Fibroblast of villous mesenchyme (primary cell): Measurements from ENCODE around the gene OR2T5. TPM values are rescaled to one million over a fixed set of nuclear protein-coding genes. Genes with fewer than 3 reads are reported as not detected.
"Not testable (repeated sequence)": the region's sequence is repeated elsewhere in the genome, so short reads cannot be mapped to it uniquely, and the experiment has no call there.

Experiments used
- DNase-seq: peaks from one replicate; pipeline ENCODE4 v3.0.0-alpha.2; 2010; ENCODE audit warnings: low read depth
- H3K4me3 ChIP-seq: 2 replicates; pipeline ENCODE4 v1.5.1; 2011; ENCODE audit warnings: low read depth, mild to moderate bottlenecking, low read length
- total RNA-seq: library from RNA; depleted of rRNA; stranded (reverse); fragments of >200 nt; gene quantifications from 2 replicates; pipeline ENCODE4 v1.2.3, GENCODE V29; 2012
- TF ChIP-seq, protein P1 (sequence below): IDR thresholded peaks from 2 replicates; pipeline ENCODE4 v1.5.1; 2012; ENCODE audit warnings: low read depth, mild to moderate bottlenecking, low read length; ENCODE audit not compliant: insufficient read depth

The OR2T5 gene
- total RNA-seq, 1 donor = not detected

GRCh38 chr1:248471154-248471553 is 17.2 kb upstream of the OR2T5 start:
- TF ChIP-seq, protein P1, sequence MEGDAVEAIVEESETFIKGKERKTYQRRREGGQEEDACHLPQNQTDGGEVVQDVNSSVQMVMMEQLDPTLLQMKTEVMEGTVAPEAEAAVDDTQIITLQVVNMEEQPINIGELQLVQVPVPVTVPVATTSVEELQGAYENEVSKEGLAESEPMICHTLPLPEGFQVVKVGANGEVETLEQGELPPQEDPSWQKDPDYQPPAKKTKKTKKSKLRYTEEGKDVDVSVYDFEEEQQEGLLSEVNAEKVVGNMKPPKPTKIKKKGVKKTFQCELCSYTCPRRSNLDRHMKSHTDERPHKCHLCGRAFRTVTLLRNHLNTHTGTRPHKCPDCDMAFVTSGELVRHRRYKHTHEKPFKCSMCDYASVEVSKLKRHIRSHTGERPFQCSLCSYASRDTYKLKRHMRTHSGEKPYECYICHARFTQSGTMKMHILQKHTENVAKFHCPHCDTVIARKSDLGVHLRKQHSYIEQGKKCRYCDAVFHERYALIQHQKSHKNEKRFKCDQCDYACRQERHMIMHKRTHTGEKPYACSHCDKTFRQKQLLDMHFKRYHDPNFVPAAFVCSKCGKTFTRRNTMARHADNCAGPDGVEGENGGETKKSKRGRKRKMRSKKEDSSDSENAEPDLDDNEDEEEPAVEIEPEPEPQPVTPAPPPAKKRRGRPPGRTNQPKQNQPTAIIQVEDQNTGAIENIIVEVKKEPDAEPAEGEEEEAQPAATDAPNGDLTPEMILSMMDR = no peak
- H3K4me3 ChIP-seq = no peak overlapping the region
- no peak for DNase-seq

GRCh38 chr1:248472111-248472510 is 16.3 kb upstream of the OR2T5 start:
- not testable (repeated sequence) for H3K4me3 ChIP-seq, DNase-seq

GRCh38 chr1:248473051-248473450 is 15.3 kb upstream of the OR2T5 start, which contains the start of gene OR2T3:
OR2T3 (plus strand) TSS chr1:248473351; CDS start chr1:248473351, 0 bp downstream.
- H3K4me3 ChIP-seq, DNase-seq: not testable (repeated sequence)

DNA sequence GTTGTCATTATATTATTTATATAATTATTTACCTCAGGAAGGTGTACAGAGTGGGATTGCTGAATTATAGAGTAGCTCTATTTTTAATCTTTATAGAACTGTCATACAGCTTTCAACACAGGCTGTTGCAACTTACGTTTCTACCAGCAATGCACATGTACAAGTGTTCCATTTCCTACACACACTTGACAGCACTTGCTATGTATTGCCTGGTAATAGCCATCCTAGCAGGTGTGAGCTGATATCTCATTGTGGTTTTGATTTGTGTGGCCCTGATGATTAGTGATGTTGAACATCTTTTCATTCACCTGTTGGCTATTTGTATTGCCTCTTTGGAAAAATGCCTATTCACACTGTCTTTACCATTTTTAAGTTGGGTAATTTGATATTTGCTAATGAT is 12.7 kb upstream of the OR2T5 start:
- DNase-seq, H3K4me3 ChIP-seq: not testable (repeated sequence)

DNA sequence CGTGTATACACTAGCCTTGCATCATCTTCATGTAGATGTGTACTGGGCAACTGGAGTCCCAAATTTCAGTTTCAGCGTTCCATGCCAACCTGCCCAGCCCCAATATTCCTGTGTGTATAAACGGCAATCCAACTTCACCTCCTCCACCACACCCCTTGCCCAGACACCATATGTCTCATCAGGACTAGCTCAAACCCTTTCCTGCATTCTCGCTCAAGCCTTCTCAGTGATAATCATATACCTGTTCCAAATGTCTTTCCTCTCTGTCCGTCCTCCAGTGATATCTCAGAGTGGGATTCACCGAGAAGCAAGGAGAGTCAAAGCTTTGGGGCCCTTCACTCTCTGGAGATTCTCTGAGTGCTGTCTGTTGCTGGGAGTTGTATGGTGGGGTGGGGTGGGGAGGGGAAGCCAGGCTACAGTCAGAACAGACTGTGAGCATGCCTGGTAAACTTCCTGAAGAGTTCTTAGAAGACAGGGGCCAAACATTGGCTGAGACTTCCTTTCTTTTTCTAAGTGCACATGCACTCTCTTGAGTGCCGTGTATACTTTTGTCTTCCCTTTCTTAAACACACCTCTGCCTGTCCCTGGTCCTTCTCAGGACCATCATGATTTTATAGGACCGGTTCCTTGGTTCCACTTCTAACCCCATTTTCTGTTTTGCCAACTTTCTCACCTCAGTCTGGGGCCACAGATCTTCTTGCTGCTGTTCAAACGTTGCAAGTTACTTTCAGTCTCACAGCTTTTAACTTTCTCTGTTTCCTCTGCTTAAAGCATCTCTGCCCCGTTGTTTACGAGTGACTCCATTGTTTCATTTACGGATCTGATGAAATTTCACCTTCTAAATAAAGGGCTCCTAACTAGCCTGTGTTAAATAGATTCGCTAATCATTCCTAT is 6.5 kb upstream of the OR2T5 start:
- H3K4me3 ChIP-seq, DNase-seq: not testable (repeated sequence)

DNA sequence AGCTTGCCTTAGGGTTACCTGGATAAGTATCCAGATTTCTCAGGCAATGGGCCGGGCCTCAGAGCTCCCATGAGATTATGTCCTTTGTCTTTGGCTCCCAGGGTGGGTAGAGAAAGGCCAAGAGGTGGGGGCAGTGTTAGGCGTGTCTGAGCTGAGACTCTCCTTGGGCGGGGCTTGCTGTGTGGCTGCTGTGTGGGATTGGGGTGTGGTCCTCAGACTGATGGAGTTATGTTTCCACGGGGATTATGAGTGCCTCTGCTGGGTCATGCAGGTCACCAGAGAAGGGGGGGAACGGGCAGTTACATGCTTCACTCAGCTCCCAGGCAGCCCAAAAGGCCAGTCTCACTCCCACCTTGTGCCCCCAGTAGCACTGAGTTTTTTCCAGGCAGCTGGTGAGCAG is 8.3 kb downstream of the OR2T5 start:
- not testable (repeated sequence) for DNase-seq, H3K4me3 ChIP-seq

GRCh38 chr1:248500305-248501035 is 12.1 kb downstream of the OR2T5 start:
- DNase-seq, H3K4me3 ChIP-seq: not testable (repeated sequence)

GRCh38 chr1:248507773-248508172 is 19.4 kb downstream of the OR2T5 start, which contains the start of gene OR2G6:
OR2G6 (plus strand) TSS chr1:248508073; CDS start chr1:248521647, 13,574 bp downstream.
- not testable (repeated sequence) for H3K4me3 ChIP-seq, DNase-seq

DNA sequence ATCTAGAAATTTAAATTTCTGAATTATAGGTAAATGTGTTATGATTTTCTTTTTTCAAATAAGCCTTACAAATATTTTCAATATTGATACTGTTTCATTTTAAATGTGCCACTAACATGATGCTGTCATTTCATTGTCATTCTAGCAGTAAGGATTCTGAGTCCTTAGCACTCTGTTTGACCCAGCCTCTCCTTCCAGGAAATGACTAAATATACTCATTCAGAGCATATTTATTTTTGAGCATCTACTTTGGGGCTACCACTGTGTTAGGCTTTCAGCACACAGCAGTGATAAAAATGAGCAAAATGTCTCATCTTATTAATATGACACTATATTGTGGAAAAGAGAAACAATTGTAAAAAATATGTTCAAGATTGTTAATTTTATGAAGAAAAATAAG is 21.8 kb downstream of the OR2T5 start:
- H3K4me3 ChIP-seq, DNase-seq: not testable (repeated sequence)

DNA sequence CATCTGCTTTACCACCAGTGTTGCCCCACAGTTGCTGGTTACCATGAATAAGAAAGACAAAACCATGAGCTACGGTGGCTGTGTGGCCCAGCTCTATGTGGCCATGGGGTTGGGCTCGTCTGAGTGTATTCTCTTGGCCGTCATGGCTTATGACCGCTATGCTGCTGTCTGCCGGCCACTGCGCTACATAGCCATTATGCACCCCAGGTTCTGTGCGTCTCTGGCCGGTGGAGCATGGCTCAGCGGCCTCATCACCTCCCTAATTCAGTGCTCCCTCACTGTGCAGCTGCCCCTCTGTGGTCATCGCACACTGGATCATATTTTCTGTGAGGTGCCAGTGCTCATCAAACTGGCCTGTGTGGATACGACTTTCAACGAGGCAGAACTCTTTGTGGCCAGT is 33.5 kb downstream of the OR2T5 start:
- TF ChIP-seq, protein P1 = no peak
- no peak overlapping the region for H3K4me3 ChIP-seq
- no peak for DNase-seq

- H3K4me3 ChIP-seq, DNase-seq: not testable (repeated sequence)
Observed at GRCh38 chr1:248537449-248537848, 49.1 kb downstream of the OR2T5 start.

Other genes starting within 250 kb of the OR2T5 start
- gene OR2T33, start 210.6 kb upstream of the OR2T5 start, total RNA-seq = not detected in 2 replicates
- gene OR2T12, start 185.2 kb upstream of the OR2T5 start, total RNA-seq = not detected in 2 replicates
- gene OR2M7, start 164.0 kb upstream of the OR2T5 start, total RNA-seq = not detected in 2 replicates
- not detected in 2 replicates for gene OR14C36, start 139.8 kb upstream of the OR2T5 start, total RNA-seq
- not detected in 2 replicates for gene OR2T4, start 126.9 kb upstream of the OR2T5 start, total RNA-seq
- gene OR2T6, start 112.8 kb upstream of the OR2T5 start, total RNA-seq = not detected in 2 replicates
- gene OR2T1, start 85.5 kb upstream of the OR2T5 start, total RNA-seq = not detected in 2 replicates
- gene OR2T2, start 43.0 kb upstream of the OR2T5 start, total RNA-seq = not detected in 2 replicates
- gene OR2T3, start 15.2 kb upstream of the OR2T5 start, total RNA-seq = not detected in 2 replicates
- gene OR2G6, start 19.5 kb downstream of the OR2T5 start, total RNA-seq = not detected in 2 replicates
- not detected in 2 replicates for gene OR2T29, start 74.2 kb downstream of the OR2T5 start, total RNA-seq
- not detected in 2 replicates for gene OR2T34, start 86.2 kb downstream of the OR2T5 start, total RNA-seq
- gene OR2T10, start 109.1 kb downstream of the OR2T5 start, total RNA-seq = not detected in 2 replicates
- gene OR2T11, start 146.5 kb downstream of the OR2T5 start, total RNA-seq = not detected in 2 replicates
- not detected in 2 replicates for gene OR2T35, start 156.7 kb downstream of the OR2T5 start, total RNA-seq
- gene OR2T27, start 166.9 kb downstream of the OR2T5 start, total RNA-seq = not detected in 2 replicates
- not detected in 2 replicates for gene OR14I1, start 214.2 kb downstream of the OR2T5 start, total RNA-seq